GM23248 (cell line): ENCODE measurements around the gene PPT2.

Experiments used
- EZH2 ChIP-seq: fragments of 200-600 bp; sonication (generic); IDR thresholded peaks from 2 replicates; pipeline ENCODE4 v1.6.1; 2018; ENCODE audit warnings: antibody characterized with exemption, mild to moderate bottlenecking; ENCODE audit not compliant: insufficient read depth, poor library complexity, severe bottlenecking
- EZH2phosphoT487 ChIP-seq: fragments of 200-600 bp; sonication (generic); IDR thresholded peaks from 2 replicates; pipeline ENCODE4 v1.6.1; 2018; ENCODE audit warnings: antibody characterized with exemption, moderate library complexity, mild to moderate bottlenecking, low read depth; ENCODE audit not compliant: insufficient read depth

- TF ChIP-seq EZH2 (no peak), EZH2phosphoT487 (no peak)
These were observed 29.1 kb downstream of the PPT2 start for GRCh38 chr6:32183030-32183429.
